Cardiac fibroblast (primary cell): ENCODE results near the gene RAB9A.
A peak's percentile ranks its signal among the peaks of the same experiment; 100 is the strongest.

ENCODE experiments used
- DNase-seq, 2 donors: peaks; one replicate each; pipeline versions ENCODE4 v3.0.0 to v3.0.0-alpha.2; 2010; ENCODE audit warnings: low read depth in 2 of 2
- H3K4me3 ChIP-seq, 2 donors: replicated peaks in 1 of 2; 1 replicate in 1 of 2; 2 replicates in 1 of 2; pipeline ENCODE4 v1.5.1; 2011; ENCODE audit warnings: low read depth in 2 of 2, low read length in 2 of 2, mild to moderate bottlenecking in 2 of 2, moderate library complexity in 1 of 2
- CTCF ChIP-seq: IDR thresholded peaks from one replicate; pipeline ENCODE4 v1.5.1; 2011; ENCODE audit warnings: low read depth, mild to moderate bottlenecking, low read length, inconsistent platforms

RAB9A gene

GRCh38 chrX:13658602-13659001, 30.3 kb upstream of the RAB9A start:
- no peak overlapping the region for H3K4me3 ChIP-seq

GRCh38 chrX:13659063-13659462, 29.9 kb upstream of the RAB9A start:
- peak; percentile 59 to 87 for DNase-seq
- TF ChIP-seq CTCF = no peak
- no peak overlapping the region for H3K4me3 ChIP-seq

More at GRCh38 chrX:13658602-13659001, 30.3 kb upstream of the RAB9A start:
- DNase-seq = peak; percentile 70 to 77
- TF ChIP-seq CTCF = peak; percentile 51

- no peak for TF ChIP-seq CTCF
- no peak overlapping the region for H3K4me3 ChIP-seq
- DNase-seq = no peak
Observed at GRCh38 chrX:13661735-13662288, 27.1 kb upstream of the RAB9A start.

- TF ChIP-seq CTCF = no peak
- DNase-seq = peak; percentile 41 to 78
- H3K4me3 ChIP-seq = no peak overlapping the region
Observed at GRCh38 chrX:13662355-13662791, 26.6 kb upstream of the RAB9A start.

GRCh38 chrX:13664020-13664419, 24.9 kb upstream of the RAB9A start:
- TF ChIP-seq CTCF = no peak
- DNase-seq = no peak
- no peak overlapping the region for H3K4me3 ChIP-seq

- peak in 1 of 2 donors; percentile 52 for DNase-seq
- no peak overlapping the region for H3K4me3 ChIP-seq
- TF ChIP-seq CTCF = no peak
Observed at GRCh38 chrX:13666836-13667235, 22.1 kb upstream of the RAB9A start.

GRCh38 chrX:13667919-13668318, 21.0 kb upstream of the RAB9A start:
- no peak overlapping the region for H3K4me3 ChIP-seq
- TF ChIP-seq CTCF = no peak
- DNase-seq = no peak
